GM21576 (cell line): Measurements from ENCODE around the gene PACS1.
"Not testable (repeated sequence)": the region's sequence is repeated elsewhere in the genome, so short reads cannot be mapped to it uniquely, and the experiment has no call there.

ENCODE experiments used
- ATAC-seq: cut with Tn5 transposase; IDR thresholded peaks from one replicate; pipeline ENCODE4 v1.9.1; 2021; ENCODE audit warnings: mild to moderate bottlenecking, moderate library complexity; ENCODE audit not compliant: unreplicated experiment

Gene PACS1

DNA sequence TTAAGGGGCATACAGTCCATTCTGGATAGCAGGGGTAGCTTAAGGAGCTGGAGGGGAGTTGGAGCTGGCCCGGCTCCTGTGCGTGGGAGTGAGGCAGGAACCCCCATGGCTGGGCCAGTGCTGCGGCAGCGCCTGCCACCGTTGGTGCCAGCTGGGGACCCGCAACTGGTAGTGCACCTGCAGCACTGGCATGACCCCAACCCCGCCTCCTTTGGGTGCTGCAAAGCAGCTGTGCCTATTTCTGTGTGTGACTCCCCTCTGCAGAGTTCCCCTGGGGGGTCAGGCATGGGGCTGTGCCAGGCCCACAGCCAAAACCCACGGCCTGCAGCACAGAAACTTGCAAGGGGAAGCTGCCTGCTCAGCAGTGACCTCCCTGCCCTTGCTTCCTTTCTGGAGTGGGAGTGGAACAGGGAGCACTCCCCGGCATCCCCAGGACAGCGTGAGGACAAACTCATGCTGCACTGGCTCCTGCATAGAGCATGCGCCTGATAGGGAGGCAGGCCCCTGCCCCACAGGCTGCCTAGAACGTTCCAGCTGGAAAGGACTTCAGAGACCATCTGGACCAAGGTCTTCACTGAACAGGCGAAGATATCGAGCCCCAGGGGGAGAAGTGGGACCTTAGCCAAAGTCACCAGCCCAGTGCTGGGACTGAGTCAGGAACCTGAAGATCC is 172.2 kb downstream of the PACS1 start:
- no peak for ATAC-seq

DNA sequence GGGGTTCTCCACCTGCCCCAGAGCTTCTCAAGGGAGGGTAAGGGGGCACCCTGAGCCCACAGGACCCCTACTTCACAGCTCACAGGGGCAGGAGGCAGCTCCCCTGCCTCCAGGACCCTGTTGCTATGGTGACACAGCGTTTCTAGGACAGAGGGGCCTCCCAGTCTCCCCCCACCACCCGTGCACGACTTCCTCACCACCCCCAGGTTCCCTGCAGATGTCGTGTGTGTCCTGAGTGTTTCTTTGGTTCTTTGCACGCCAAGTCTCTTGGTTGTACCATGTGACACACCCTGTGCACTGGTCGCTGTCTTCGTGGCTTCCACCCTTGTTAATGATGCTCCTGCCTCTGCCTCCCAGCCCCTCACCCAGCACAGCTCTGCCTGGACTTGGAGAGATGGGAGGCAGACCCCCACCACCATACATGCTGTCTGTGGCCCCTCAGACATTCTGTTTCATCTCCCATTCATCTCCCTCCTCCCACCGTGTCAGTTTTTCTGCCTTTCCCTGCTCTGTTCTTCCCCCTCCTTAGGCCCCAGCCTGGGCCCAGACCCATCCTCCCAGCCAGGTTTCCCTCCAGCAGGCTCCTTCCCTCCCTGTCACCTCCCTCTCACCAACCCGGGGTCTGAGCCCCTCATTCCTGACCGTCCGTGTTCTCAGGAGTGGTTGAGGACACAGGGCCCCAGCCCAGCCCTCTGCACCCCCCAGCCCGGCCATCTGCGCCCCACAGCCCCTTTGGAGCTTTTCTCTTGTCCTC is 173.9 kb downstream of the PACS1 start:
- no peak for ATAC-seq

DNA sequence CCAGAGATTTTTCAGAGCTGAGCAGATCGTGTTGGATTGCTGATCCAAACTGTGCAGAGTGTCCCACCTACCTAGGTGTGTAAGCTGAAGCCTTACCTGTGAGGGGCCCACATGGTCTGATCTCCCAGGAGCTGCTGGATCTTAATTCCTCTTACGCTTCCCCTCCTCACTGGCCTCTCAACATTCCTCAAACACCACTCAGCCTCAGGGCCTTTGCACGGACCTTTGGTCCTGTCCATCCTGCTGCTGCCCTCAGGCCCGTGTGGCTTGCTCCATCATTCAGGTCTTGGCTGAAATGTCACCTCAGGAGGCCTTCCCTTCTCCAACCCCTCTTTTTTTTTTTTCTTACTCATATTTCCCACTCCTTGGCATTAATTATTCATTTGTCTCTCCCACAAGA is 177.2 kb downstream of the PACS1 start:
- ATAC-seq: no peak

DNA sequence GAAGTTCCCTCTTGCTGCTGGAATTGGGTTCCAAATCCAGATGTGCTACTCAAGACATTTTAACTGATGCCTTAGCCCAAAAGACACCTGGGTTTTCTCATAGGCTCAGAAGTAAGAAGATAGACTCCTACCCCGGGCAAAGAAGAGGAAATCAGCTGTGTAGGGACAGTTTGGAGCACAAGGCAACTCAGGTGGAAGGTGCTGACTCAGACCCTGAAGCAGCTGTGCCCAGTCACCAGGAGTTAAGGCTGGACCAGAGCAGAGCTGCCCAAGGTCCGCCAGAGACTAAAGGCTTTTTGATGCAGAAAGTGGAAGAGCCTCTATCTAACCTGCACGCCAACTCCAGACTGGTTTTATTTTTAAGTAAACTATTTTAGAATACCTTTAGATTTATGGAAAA is 177.7 kb downstream of the PACS1 start:
- no peak for ATAC-seq

DNA sequence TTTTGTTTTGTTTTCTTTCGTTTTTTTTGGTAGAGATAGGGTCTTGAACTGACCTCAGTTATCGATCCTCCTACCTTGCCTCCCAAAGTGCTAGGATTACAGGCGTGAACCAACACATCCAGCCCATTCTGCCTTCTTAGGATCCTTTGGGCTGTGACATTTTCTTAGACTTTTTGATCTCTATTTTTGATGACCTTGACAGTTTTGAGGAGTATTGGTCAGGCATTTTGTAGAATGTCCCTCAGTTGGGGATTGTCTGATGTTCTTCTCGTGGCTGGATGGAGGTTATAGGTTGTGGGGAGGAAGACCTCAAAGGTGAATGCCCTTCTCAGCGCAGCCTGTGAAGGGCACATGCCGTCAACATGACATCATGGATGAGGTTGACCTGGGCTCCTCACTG is 178.8 kb downstream of the PACS1 start:
- no peak for ATAC-seq

DNA sequence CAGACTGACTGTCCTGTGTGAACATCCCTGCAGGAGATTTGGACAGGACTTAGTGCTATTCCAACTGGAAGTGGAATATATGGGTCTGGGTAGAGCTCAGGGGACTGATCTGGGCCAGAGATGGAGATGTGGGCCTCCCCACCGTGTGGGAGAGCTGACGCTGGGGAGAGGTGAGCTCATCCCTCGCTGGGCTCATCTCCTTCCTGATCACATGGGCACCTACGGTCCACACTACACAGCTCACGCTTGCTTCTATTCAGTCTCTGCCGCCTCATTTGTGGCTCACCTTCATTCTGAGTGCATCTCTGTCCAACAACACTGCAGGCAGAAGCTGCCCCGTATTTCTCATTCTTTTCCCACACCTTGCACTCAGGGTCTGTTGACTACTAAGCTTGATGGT is 181.7 kb downstream of the PACS1 start:
- ATAC-seq: no peak

DNA sequence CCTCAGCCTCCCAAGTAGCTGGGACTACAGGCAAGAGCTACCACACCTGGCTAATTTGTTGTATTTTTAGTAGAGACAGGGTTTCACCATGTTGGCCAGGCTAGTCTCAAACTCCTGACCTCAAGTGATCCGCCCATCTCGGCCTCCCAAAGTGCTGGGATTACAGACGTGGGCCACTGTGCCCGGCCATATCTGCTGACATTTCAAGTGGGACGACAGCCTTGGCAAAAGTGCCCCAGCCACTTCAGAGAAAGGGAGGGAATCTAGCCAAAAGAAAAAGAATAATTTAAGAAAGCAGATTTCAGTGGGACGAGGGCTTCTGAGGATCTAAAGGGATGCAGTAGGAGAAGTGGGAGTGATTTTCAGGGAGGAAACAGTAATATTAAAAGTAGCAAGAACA is 183.0 kb downstream of the PACS1 start:
- not testable (repeated sequence) for ATAC-seq

DNA sequence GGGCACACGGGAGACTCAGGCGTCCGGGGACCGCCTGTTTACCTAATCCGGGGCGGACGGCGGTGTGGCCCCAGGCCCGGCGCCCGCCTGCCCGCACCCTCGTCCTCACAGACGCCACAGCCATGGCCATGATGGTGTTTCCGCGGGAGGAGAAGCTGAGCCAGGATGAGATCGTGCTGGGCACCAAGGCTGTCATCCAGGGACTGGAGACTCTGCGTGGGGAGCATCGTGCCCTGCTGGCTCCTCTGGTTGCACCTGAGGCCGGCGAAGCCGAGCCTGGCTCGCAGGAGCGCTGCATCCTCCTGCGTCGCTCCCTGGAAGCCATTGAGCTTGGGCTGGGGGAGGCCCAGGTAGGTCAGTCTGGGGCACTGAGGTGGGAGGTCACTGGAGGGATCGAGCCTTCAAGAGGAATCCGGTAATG is 188.4 kb downstream of the PACS1 start:
- no peak for ATAC-seq

DNA sequence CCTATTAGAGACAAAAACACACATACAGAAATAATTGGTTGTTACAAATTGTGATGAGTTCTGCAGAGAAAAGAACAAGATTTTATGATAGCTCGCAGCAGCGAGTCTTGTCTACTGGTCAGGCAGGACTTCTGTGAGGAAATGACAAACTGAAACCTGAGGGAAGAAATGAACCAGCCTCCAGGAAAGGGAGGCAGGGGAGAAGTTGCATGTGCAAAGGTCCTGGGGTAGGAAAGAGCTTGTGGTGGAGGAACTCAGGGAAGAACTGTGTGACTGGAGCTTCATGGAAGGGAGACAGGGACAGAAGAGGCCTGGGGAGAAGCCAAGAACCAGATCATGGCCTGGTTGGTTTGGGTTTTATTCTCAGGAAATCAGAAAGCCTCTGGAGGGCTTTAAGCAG is 189.2 kb downstream of the PACS1 start:
- ATAC-seq: no peak

DNA sequence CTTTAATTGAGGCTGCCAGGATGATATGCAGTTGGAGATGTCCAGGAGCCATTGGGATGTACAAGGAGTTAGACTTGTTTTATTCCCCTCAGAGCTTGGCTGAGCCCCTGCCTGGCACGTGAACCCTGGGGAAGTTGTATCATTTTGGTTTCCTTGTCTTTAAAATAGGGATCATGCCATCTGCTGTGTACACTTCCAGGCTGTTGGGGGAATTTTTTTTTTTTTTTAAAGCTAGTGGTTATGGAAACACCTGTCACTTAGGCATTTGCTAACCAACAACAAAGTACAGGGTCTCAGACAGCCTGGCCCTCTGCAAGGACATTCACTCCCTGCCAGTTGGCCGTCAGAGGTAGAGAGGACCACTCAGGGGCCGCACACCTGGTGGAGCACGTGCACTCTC is 189.9 kb downstream of the PACS1 start:
- ATAC-seq: no peak

DNA sequence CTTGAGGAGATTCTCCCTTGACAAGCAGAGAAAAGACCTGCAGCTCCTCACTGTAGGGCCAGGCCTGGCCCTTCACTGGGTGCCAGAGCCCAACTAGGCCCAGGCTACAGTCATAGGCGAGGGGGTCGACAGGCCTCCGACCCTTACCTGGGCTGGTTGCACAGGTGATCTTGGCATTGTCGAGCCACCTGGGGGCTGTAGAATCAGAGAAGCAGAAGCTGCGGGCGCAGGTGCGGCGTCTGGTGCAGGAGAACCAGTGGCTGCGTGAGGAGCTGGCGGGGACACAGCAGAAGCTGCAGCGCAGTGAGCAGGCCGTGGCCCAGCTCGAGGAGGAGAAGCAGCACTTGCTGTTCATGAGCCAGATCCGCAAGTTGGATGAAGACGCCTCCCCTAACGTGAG is 191.5 kb downstream of the PACS1 start:
- ATAC-seq: no peak

DNA sequence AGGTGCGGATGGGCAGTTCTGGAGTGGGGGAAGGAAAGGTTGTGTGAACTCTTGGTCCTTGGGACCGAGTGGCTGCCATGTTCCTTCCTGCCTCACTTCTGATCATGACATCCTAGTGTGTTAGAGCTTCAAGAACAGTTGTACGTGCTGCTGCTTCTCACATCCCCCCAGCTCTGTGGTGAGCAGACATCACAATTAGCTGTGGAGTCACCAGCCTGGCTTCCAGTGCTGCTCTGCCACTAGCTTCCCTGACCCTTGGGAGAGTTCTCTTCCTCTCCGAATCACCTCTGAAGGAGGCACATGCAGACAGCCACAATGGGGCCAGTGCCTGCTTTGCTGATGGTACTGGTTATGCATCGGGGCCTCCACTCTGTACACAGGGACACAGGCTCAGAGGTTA is 192.1 kb downstream of the PACS1 start:
- ATAC-seq: no peak

DNA sequence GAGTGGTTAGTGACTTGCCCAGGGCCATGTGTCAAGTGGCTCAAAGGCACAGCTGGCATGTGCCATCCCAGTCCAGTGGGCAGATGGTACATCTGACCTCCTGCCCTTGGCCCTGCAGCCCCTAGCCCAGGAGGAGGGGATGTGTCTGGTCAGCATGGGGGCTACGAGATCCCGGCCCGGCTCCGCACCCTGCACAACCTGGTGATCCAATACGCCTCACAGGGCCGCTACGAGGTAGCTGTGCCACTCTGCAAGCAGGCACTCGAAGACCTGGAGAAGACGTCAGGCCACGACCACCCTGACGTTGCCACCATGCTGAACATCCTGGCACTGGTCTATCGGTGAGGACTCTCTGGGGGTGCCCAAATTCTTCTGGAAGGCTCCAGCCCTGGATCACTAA is 192.6 kb downstream of the PACS1 start:
- ATAC-seq: no peak

DNA sequence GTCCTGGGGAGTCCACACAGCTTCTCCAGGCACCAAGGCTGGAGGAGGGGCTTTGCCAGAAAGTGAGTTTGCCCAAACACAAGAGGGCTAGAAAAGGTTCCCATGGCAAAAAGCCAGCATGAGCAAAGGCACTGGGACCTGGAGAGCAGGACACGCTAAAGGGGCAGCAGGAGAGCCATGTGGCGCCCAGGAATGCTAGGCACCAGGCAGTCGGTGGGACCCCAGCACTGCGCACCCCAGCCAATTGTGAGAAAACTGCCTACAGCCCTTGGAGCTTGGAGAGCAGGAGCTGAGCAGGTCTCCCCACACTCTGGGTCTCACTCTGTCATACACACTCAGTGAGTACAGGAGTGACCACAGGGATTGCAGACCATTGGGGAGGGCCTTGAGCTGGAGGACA is 193.2 kb downstream of the PACS1 start:
- no peak for ATAC-seq

DNA sequence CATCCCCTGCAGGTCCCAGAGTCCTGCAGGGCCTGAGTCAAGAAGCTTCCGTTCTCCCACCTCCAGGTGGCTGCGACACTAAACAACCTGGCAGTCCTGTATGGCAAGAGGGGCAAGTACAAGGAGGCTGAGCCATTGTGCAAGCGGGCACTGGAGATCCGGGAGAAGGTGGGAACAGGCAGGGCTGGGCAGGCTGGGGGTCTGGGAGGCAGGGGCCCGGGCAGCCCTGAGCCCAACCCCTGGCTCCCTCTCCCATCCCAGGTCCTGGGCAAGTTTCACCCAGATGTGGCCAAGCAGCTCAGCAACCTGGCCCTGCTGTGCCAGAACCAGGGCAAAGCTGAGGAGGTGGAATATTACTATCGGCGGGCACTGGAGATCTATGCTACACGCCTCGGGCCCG is 193.7 kb downstream of the PACS1 start:
- no peak for ATAC-seq

DNA sequence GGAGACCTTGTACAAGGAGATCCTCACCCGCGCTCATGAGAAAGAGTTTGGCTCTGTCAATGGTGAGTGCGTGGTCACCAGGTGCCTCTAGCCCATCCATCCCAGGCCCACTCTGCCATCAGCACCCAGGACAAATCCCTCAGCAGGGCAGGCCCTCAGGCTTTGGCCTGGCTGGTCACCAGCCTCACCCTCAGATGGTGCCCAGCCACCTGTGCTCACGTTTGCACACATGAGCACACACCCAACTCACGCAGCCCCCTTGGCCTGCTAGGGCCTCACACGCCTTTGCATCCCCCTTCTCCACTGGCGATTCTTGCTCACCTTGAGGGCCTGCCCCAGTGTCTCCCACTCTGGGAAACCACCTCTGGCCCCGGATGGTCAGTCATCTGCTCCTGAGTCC is 194.3 kb downstream of the PACS1 start:
- ATAC-seq: no peak

DNA sequence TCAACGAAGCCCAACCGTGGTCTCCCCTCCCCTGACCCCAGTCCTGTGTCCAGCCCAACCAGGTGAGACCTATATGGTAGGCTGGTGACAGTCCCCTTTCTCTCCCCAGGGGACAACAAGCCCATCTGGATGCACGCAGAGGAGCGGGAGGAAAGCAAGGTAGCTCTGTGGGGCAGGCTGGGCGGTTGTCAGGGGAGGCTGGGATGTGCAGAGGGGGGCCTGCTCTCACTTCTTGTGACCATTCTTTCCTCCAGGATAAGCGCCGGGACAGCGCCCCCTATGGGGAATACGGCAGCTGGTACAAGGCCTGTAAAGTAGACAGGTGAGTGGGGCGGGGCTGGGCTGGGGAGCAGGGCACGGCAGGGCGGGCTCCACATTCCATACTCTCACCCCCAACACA is 194.8 kb downstream of the PACS1 start:
- ATAC-seq: no peak

DNA sequence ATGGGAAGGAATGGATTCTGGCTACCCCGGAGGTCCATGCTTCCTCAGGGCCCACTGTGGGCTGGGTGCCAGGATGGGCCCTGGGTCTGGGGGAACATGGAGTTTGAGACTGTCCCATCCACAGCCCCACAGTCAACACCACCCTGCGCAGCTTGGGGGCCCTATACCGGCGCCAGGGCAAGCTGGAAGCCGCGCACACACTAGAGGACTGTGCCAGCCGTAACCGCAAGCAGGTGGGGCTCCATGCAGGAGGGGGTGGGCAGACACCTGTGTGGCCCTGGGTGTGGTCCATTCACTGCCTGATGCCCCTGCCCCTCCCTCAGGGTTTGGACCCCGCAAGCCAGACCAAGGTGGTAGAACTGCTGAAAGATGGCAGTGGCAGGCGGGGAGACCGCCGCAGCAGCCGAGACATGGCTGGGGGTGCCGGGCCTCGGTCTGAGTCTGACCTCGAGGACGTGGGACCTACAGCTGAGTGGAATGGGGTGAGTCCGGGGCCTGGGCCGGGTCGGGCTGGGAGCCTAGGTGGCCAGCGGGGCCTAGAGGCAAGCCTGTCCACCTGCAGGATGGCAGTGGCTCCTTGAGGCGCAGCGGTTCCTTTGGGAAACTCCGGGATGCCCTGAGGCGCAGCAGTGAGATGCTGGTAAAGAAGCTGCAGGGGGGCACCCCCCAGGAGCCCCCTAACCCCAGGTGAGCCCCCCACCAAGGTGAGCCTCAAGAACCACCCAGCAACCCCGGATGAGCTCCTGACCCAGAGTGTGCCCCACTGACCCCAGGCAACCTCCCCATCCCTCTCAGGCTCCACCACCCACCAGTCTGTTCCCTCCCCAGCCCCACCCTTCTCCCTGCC is 195.7 kb downstream of the PACS1 start:
- no peak for ATAC-seq

DNA sequence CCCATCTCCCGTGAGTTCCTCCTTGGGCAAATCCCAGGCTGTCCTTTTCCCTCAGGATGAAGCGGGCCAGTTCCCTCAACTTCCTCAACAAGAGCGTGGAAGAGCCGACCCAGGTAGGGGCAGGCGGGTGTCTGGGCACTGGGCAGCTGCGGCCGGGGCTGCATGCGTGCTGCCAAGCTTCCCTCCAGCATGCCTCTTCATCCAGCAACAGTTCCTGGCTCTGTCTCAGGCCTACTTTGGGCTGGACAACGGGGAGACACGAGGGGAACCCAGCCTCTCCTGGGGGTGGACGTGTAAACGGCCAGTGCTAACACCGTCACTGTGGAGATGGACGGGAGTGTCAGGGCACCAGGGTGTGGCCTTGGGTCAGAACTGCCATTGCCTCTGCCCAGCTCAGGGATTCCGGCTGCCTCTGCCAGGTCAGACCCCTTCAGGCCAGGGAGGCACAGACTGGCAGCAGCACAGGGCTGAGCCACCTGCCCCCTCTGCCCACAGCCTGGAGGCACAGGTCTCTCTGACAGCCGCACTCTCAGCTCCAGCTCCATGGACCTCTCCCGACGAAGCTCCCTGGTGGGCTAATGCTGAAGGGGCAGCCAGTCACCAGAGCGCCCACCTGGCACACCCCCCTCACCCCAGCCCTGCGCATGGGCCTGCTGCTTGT is 196.4 kb downstream of the PACS1 start:
- no peak for ATAC-seq

DNA sequence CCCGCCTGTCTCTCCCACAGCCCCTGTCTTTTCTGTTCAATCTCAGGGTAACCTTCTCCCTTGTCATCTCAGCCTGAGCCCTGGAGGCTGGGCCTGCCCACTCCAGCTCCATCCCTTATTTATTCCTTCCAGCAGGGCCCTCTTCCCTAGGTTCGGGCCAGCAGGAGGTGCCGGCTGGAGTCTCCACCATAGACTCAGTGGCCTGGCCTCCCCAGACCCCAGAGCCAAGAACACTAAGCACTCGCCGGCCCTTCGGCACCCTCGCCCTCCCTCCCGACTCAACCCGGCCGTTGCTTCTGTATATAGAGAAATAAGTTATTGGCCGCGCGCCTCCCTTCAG is 196.9 kb downstream of the PACS1 start:
- ATAC-seq: no peak
